ENCODE measurements around the gene SDK2. TPM values are rescaled to one million over a fixed set of nuclear protein-coding genes. Genes with fewer than 3 reads are reported as not detected.

The SDK2 gene
- total RNA-seq, 1 donor from 2014 or later = 31.8 TPM

GRCh38 chr17:73589363-73589980 is 54.8 kb downstream of the SDK2 start:
- no peaks in the 10 kb centered on the region for H3K9me3 Mint-ChIP-seq
- H3K27ac Mint-ChIP-seq = no peak overlapping the region
- H3K4me1 Mint-ChIP-seq = peaks cover 27% of the 10 kb centered on the region
- TF ChIP-seq CTCF (IDR thresholded peaks at IDR 0.05; ENCODE audit: unreplicated experiment) = no peak
- no peak overlapping the region for H3K4me3 Mint-ChIP-seq
- no peaks in the 10 kb centered on the region for H3K36me3 Mint-ChIP-seq
- peaks cover 4% of the 10 kb centered on the region for H3K27me3 Mint-ChIP-seq (ENCODE audit: low read depth)
- DNase-seq (ENCODE audit: low spot score in 2 of 2, unreplicated experiment in 2 of 2) = no peak

GRCh38 chr17:73588891-73589290 is 55.4 kb downstream of the SDK2 start:
- Mint-ChIP-seq H3K36me3 (no peaks in the 10 kb centered on the region), H3K9me3 (no peaks in the 10 kb centered on the region), H3K27me3 (ENCODE audit: low read depth) (peaks cover 4% of the 10 kb centered on the region), H3K4me3 (no peak overlapping the region), H3K27ac (no peak overlapping the region), H3K4me1 (peaks cover 27% of the 10 kb centered on the region)
- no peak for TF ChIP-seq CTCF (IDR thresholded peaks at IDR 0.05; ENCODE audit: unreplicated experiment)
- no peak for DNase-seq (ENCODE audit: low spot score in 2 of 2, unreplicated experiment in 2 of 2)

GRCh38 chr17:73588301-73588846 is 55.9 kb downstream of the SDK2 start:
- no peaks in the 10 kb centered on the region for H3K36me3 Mint-ChIP-seq
- TF ChIP-seq CTCF (IDR thresholded peaks at IDR 0.05; ENCODE audit: unreplicated experiment) = no peak
- no peak for DNase-seq (ENCODE audit: low spot score in 2 of 2, unreplicated experiment in 2 of 2)
- no peaks in the 10 kb centered on the region for H3K9me3 Mint-ChIP-seq
- no peak overlapping the region for H3K27ac Mint-ChIP-seq
- H3K4me3 Mint-ChIP-seq = no peak overlapping the region
- peaks cover 27% of the 10 kb centered on the region for H3K4me1 Mint-ChIP-seq
- H3K27me3 Mint-ChIP-seq (ENCODE audit: low read depth) = peaks cover 4% of the 10 kb centered on the region

- TF ChIP-seq CTCF (IDR thresholded peaks at IDR 0.05; ENCODE audit: unreplicated experiment) = no peak
- no peak overlapping the region for H3K27ac Mint-ChIP-seq
- H3K4me1 Mint-ChIP-seq = peaks cover 26% of the 10 kb centered on the region
- H3K9me3 Mint-ChIP-seq = no peaks in the 10 kb centered on the region
- H3K36me3 Mint-ChIP-seq = no peaks in the 10 kb centered on the region
- H3K27me3 Mint-ChIP-seq (ENCODE audit: low read depth) = peaks cover 4% of the 10 kb centered on the region
- no peak overlapping the region for H3K4me3 Mint-ChIP-seq
- DNase-seq (ENCODE audit: low spot score in 2 of 2, unreplicated experiment in 2 of 2) = no peak
Measured at GRCh38 chr17:73586921-73587602, 57.2 kb downstream of the SDK2 start.

GRCh38 chr17:73586275-73586832 is 57.9 kb downstream of the SDK2 start:
- no peak overlapping the region for H3K27ac Mint-ChIP-seq
- no peak overlapping the region for H3K4me3 Mint-ChIP-seq
- H3K36me3 Mint-ChIP-seq = no peaks in the 10 kb centered on the region
- H3K27me3 Mint-ChIP-seq (ENCODE audit: low read depth) = peaks cover 4% of the 10 kb centered on the region
- no peak for TF ChIP-seq CTCF (IDR thresholded peaks at IDR 0.05; ENCODE audit: unreplicated experiment)
- DNase-seq (ENCODE audit: low spot score in 2 of 2, unreplicated experiment in 2 of 2) = no peak
- H3K4me1 Mint-ChIP-seq = peaks cover 21% of the 10 kb centered on the region
- no peaks in the 10 kb centered on the region for H3K9me3 Mint-ChIP-seq

Measured in mesothelial cell of epicardium (in vitro differentiated cells).